Activated CD8-positive, alpha-beta memory T cell treated with anti-CD3 and anti-CD28 coated beads, Interleukin-2, amount 10 ng/mL, durations not matched to agents 7 days and 5 days (primary cell): ENCODE measurements around the gene ABCC1. TPM values are rescaled to one million over a fixed set of nuclear protein-coding genes. Genes with fewer than 3 reads are reported as not detected.
"Not testable (repeated sequence)": the region's sequence is repeated elsewhere in the genome, so short reads cannot be mapped to it uniquely, and the experiment has no call there.

ENCODE experiments used
- ATAC-seq: fragments of 150-1000 bp; cut with Tn5 transposase; one replicate; pipeline ENCODE4 v1.10.0; 2021; ENCODE audit warnings: moderate library complexity
- CTCF ChIA-PET: fragments of 350-600 bp; sonication (Branson Sonifier 250); formaldehyde crosslinking; loops from one replicate; lab custom pipeline; 2021; ENCODE audit warnings: antibody characterized with exemption; lab: Charles Lee
- DNase-seq: peaks from one replicate; pipeline ENCODE4 v3.0.0-alpha.2; 2020
- H3K27ac Mint-ChIP-seq: one replicate; pipeline ENCODE4 v1.8.0; 2021; ENCODE audit warnings: mild to moderate bottlenecking, mixed read lengths
- H3K27me3 Mint-ChIP-seq: one replicate; pipeline ENCODE4 v1.8.0; 2021; ENCODE audit warnings: mixed read lengths
- H3K36me3 Mint-ChIP-seq: one replicate; pipeline ENCODE4 v1.8.0; 2021; ENCODE audit warnings: mild to moderate bottlenecking, mixed read lengths
- H3K4me1 Mint-ChIP-seq: one replicate; pipeline ENCODE4 v1.8.0; 2021; ENCODE audit warnings: mixed read lengths
- H3K4me3 Mint-ChIP-seq: one replicate; pipeline ENCODE4 v1.8.0; 2021; ENCODE audit warnings: mild to moderate bottlenecking, moderate library complexity, mixed read lengths
- H3K9me3 Mint-ChIP-seq: one replicate; pipeline ENCODE4 v1.8.0; 2022; ENCODE audit warnings: low read depth, mixed read lengths
- total RNA-seq, 2 experiments: library from RNA; stranded (reverse); gene quantifications; one replicate each; pipeline ENCODE4 v1.2.3, GENCODE V29; 2021

The ABCC1 gene
- total RNA-seq, 2 experiments from 2014 or later: 54.9 to 76.8 TPM

DNA sequence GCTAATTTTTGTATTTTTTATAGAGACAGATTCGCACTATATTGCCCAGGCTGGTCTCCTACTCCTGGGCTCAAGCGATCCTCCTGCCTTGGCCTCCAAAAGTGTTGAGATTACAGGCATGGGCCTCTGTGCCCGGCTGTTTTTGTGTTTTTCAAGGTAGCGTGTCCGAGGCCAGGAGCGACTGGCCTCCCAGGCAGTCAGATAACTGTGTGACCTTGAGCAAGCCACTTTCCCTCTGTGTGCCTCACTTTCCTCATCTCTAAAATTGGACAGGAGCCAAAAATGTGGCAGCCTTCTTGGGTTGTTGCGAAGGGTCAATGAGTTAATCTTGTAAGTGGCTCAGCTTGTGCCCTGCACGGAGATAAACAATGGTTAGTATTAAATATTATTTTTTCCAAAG is 2.4 kb downstream of the ABCC1 start:
- ATAC-seq: no peak
- H3K36me3 Mint-ChIP-seq: peaks cover 23% of the 10 kb centered on the region
- CTCF ChIA-PET: interaction anchor here (1.4 to 3.1 kb wide), 3 partner anchors 8 to 78 kb away, joined by 4 to 11 read pairs (median 9); no protein-coding TSS in a partner anchor
- H3K27me3 Mint-ChIP-seq: no peaks in the 10 kb centered on the region
- DNase-seq: no peak
- H3K9me3 Mint-ChIP-seq: no peaks in the 10 kb centered on the region
- H3K4me3 Mint-ChIP-seq: peak overlapping the region; percentile 91
- peak overlapping the region; percentile 75 for H3K27ac Mint-ChIP-seq
- H3K4me1 Mint-ChIP-seq: peaks cover 58% of the 10 kb centered on the region

DNA sequence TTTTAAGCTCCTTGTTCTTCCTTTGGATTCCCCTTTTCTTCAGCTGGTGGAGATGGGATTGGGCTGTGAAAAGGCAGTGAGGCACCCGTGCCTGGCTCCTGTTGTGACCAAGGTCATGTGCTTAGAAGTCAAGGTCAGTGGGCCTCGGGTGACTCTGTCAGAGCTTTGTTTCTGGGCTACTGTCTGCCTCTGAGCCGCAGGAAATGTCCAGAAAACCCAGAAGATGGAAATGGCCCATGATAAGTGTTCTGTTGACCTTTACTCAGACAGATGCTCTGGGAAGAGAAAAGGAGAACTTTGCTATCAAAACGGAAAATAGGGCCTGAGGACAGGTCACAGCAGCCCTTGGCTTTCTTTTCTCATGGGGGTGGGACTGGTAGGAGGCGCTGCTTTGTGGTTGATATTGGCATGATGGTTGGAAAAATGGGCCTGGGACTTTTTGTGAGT is 2.9 kb downstream of the ABCC1 start:
- Mint-ChIP-seq H3K36me3 (peaks cover 25% of the 10 kb centered on the region), H3K4me1 (peaks cover 61% of the 10 kb centered on the region), H3K27me3 (no peaks in the 10 kb centered on the region), H3K9me3 (no peaks in the 10 kb centered on the region), H3K4me3 (peak overlapping the region; percentile 91), H3K27ac (peak overlapping the region; percentile 75)
- CTCF ChIA-PET: interaction anchor here (1.4 to 3.1 kb wide), 2 partner anchors 12 to 78 kb away, joined by 4 to 9 read pairs; no protein-coding TSS in a partner anchor
- no peak for ATAC-seq
- DNase-seq: no peak

DNA sequence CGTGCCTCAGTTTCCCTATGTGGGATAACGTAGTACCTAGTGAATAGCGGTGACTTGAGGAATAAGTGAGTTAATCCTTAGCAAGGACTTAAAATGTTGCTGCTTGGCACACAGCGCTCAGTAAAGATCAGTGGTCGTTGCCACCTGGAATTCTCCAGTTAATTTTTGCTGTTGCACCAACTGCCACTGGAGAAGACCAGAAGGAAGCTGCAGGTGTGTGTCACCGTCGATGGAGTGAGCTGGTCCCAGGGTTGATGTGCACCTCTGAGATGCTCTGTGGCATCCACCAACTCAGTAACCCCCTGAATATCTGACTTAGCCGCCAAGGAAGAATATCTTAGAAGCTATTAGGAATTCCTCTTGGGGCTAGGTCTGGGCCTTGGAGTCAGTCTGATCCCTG is 4.1 kb downstream of the ABCC1 start:
- Mint-ChIP-seq H3K9me3 (no peaks in the 10 kb centered on the region), H3K36me3 (peaks cover 25% of the 10 kb centered on the region), H3K27me3 (no peaks in the 10 kb centered on the region), H3K4me1 (peaks cover 68% of the 10 kb centered on the region), H3K27ac (no peak overlapping the region), H3K4me3 (no peak overlapping the region)
- CTCF ChIA-PET: no interaction called here
- DNase-seq (no peak), ATAC-seq (no peak)

DNA sequence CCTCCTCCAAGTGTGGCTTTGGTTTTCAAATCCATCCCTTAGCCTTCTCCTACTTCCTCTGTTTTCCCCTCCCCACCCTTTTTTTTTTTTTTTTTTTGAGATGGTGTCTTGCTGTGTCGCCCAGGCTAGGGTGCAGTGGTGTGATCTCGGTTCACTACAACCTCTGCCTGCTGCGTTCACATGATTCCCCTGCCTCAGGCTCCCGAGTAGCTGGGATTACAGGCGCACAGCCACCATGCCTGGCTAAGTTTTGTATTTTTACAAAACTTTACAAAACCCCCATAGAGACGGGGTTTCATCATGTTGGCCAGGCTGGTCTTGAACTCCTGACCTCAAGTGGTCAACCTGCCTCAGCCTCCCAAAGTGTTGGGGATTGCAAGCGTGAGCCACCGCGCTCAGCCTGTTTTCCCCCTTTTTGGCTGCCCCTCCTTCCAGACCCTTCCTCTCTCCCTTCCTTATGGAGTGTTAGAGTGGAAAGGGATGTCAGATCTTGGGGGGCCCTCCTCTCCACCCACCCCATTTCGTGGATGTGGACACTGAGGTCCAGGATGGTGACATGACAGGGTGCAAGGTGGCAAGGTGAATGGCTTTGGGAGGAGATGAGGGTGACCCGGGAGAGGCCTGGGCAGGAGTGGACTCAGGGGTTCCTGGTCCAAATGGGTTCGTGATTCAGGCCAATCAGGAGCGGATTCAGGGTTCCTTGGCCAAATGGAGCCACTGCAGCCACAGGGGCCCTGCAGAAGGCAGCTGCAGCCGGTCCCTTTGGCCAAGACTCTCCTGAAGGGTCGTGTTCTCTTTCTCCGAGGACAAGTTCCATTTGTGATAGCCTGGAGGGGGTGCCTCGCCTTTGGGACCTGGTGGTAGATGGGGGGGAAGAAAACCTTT is 4.8 kb downstream of the ABCC1 start:
- no peak for DNase-seq
- no peak overlapping the region for H3K27ac Mint-ChIP-seq
- H3K27me3 Mint-ChIP-seq: no peaks in the 10 kb centered on the region
- no peak overlapping the region for H3K4me3 Mint-ChIP-seq
- peaks cover 25% of the 10 kb centered on the region for H3K36me3 Mint-ChIP-seq
- CTCF ChIA-PET: no interaction called here
- peaks cover 70% of the 10 kb centered on the region for H3K4me1 Mint-ChIP-seq
- no peaks in the 10 kb centered on the region for H3K9me3 Mint-ChIP-seq
- ATAC-seq: no peak

DNA sequence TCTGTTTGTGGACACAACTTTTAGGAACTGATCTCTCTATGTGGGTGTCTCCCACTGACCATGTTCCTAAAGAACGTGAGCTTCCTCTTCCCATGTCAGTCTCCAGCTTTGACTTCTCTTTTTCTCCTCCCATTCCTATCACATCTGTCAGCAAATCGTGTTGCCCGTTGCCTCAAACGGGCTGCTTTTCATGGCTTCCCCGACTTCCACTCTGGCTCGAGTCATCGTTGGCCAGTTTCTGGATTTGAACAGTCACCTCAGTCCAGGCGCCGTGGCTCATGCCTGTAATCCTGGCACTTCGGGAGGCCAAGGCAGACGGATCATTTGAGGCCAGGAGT is 5.4 kb downstream of the ABCC1 start:
- peak overlapping the region; percentile 52 for H3K27ac Mint-ChIP-seq
- no peaks in the 10 kb centered on the region for H3K27me3 Mint-ChIP-seq
- ATAC-seq: no peak
- peaks cover 25% of the 10 kb centered on the region for H3K36me3 Mint-ChIP-seq
- CTCF ChIA-PET: no interaction called here
- H3K4me3 Mint-ChIP-seq: no peak overlapping the region
- H3K9me3 Mint-ChIP-seq: no peaks in the 10 kb centered on the region
- H3K4me1 Mint-ChIP-seq: peaks cover 76% of the 10 kb centered on the region
- no peak for DNase-seq

DNA sequence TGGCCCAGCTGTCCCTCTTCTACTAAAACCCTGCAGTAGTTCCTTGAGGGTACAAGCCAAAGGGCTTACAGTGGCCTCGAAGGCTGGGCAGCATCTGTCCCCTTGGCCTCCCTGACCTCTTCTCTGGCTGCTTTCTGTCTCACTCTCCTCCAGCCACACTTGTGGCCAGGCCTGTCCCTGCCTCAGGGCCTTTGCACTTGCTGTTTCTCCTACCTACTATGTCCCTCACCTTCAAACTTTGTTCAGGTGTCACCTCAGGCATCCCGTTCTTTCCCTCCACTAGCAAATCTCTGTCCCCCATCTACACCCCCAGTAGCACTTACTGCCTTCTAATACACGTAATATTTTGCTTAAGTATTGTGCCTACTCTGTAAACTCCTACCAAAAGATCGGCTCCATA is 6.0 kb downstream of the ABCC1 start:
- CTCF ChIA-PET: no interaction called here
- H3K36me3 Mint-ChIP-seq: peaks cover 26% of the 10 kb centered on the region
- DNase-seq (no peak), ATAC-seq (no peak)
- H3K4me1 Mint-ChIP-seq: peaks cover 83% of the 10 kb centered on the region
- H3K27ac Mint-ChIP-seq: peak overlapping the region; percentile 76
- peak overlapping the region; percentile 5 for H3K4me3 Mint-ChIP-seq
- no peaks in the 10 kb centered on the region for H3K9me3 Mint-ChIP-seq
- no peaks in the 10 kb centered on the region for H3K27me3 Mint-ChIP-seq

DNA sequence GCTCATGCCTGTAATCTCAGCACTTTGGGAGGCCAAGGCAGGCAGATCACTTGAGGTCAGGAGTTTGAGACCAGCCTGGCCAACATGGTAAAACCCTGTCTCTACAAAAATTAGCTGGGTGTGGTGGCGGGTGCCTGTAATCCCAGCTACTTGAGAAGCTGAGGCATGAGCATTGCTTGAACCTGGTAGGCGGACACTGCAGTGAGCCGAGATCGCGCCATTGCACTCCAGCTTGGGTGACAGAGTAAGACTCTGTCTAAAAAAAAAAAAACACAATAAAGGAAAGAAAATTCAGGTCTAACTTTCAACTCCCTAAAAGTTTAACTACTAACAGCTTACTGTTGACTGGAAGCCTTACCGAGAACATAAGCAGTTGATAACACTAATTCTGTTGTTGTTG is 6.7 kb downstream of the ABCC1 start:
- DNase-seq, H3K9me3 Mint-ChIP-seq, ATAC-seq, H3K4me3 Mint-ChIP-seq, H3K27me3 Mint-ChIP-seq: not testable (repeated sequence)
- H3K4me1 Mint-ChIP-seq: peaks cover 84% of the 10 kb centered on the region
- peak overlapping the region; percentile 76 for H3K27ac Mint-ChIP-seq
- peaks cover 26% of the 10 kb centered on the region for H3K36me3 Mint-ChIP-seq
- CTCF ChIA-PET: interaction anchor here (1.2 to 1.3 kb wide), 2 partner anchors 10 to 11 kb away, joined by 3 read pairs; no protein-coding TSS in a partner anchor

DNA sequence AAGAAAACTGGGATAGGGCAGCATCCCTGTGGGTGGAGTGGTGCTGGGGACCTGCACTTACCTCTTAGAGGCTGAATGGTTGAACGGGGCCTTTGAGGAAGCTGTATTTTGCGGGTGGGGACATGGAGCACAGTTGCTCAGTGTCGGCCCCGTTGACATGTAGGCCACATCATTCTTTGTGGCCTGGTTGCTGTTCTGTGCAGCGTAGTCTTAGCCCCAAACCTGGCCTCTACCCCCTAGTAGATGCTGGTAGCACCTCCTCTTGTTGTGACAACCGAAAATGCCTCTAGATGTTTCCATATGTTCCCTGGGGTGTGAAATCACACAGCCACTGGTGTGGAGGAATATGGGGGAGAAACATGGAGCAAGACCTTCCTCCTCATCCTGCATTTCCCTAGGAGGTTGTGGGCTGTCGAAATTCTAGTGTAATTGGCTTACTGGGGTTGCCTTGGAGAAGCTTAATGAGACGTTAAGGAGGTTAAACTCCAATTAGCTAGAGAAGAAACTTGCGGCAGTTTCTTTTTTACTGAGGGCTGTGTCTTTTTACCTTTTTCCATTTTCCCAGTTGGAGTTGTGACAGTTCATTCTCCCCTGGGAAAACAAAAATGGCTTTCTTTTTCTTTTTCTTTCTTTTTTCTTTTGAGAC is 9.4 kb downstream of the ABCC1 start:
- DNase-seq (peak; percentile 77), ATAC-seq (peak; percentile 69)
- Mint-ChIP-seq H3K36me3 (peaks cover 37% of the 10 kb centered on the region), H3K9me3 (peaks cover 11% of the 10 kb centered on the region), H3K27ac (peak overlapping the region; percentile 99), H3K4me3 (peak overlapping the region; percentile 25), H3K27me3 (no peaks in the 10 kb centered on the region), H3K4me1 (peaks cover 84% of the 10 kb centered on the region)
- CTCF ChIA-PET: interaction anchor here (0.6 to 3.2 kb wide), 2 partner anchors 8 to 124 kb away, joined by 3 to 11 read pairs; no protein-coding TSS in a partner anchor

DNA sequence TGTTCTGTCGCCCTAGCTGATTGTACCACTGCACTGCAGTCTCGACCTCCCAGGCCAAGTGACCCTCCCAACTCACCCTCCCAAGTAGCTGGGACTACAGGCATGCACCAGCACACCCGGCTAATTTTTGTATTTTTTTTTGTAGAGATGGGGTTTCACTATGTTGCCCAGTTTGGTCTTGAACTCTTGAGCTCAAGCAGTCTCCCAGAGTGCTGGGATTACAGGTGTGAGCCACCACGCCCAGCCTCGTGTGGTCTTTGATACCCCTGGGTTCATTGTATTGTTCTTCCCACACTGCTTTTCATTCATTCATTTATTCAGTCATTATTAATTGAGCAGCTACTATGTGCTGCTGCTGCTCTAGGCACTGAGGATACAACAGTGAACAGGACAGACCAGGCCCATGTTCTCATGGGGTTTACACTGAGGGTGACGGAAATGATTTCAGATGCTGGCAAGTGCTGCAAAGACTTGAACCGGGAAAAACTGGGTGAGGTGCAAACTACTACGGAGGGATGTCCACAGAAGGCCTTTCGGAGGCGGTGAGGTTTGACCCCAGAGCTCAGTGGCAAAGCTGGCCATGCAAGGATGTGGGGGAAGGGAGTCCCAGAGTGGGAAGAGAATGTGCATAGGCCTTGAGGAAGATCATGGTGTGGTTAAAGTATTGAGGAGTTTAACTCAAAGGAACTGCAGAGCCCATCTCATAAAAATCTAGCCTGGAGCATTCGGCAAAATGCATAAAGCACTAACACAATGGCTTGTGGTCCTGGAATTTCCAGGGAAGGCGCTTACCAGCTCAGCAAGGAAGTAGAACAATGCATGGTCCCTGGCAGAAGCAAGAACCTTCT is 10.9 kb downstream of the ABCC1 start:
- no peak for ATAC-seq
- peaks cover 39% of the 10 kb centered on the region for H3K36me3 Mint-ChIP-seq
- H3K4me3 Mint-ChIP-seq: peak overlapping the region; percentile 43
- peak overlapping the region; percentile 99 for H3K27ac Mint-ChIP-seq
- CTCF ChIA-PET: interaction anchor here (0.9 to 3.2 kb wide), 3 partner anchors 10 to 72 kb away, joined by 3 to 11 read pairs (median 4); partner anchors contain the start of gene CEP20
- peak; percentile 54 for DNase-seq
- peaks cover 76% of the 10 kb centered on the region for H3K4me1 Mint-ChIP-seq
- H3K27me3 Mint-ChIP-seq: no peaks in the 10 kb centered on the region
- peaks cover 18% of the 10 kb centered on the region for H3K9me3 Mint-ChIP-seq

DNA sequence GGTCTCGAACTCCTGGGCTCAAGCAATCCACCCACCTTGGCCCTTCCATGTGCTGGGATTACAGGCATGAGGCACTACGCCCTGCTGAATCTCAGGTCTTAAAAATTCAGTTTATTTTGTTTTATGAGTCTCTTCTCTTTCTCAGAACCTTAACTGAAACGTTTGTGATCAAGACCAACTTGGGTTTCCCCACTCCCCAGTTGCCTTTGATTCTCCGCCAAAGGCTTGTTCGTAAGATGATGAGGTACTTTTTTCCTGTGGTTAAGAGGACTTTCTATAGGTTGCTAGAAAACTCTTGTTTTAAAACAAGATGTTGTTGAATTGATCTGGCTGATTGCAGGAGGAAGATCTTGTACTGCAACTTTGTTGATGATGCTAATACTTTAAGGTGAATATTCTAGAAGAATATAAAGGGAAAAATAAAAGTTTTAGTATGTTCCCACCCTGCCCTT is 11.7 kb downstream of the ABCC1 start:
- CTCF ChIA-PET: interaction anchor here (3.2 kb wide), 1 partner anchor 10 kb away, joined by 11 read pairs; no protein-coding TSS in a partner anchor
- Mint-ChIP-seq H3K4me3 (peak overlapping the region; percentile 83), H3K27me3 (no peaks in the 10 kb centered on the region), H3K36me3 (peaks cover 42% of the 10 kb centered on the region), H3K9me3 (peaks cover 18% of the 10 kb centered on the region), H3K4me1 (peaks cover 72% of the 10 kb centered on the region), H3K27ac (peak overlapping the region; percentile 99)
- DNase-seq (peak; percentile 82), ATAC-seq (peak; percentile 79)

DNA sequence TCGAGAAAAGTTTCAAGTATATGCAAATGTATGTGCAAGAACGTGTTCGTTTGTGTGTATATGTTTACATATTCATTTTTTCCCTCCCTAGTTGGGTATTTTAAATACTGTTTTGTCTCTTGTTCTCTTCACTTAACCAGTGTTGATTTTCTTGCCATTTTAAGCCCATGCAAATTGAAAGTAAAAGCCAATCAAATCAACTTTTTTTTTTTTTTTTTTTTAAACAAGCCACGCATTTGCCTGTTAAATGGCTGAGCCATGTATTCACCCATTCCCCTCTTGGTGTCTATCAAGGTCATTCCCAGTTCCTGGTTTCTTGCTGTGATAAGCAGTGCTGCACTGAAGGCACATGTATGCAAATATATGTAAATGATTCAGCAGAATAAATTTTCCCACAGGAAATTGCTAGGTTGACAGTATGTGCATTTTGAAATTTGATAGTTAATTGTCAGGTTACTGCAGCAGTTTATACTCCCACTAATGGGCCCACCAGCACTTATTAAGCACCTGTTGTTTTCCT is 12.2 kb downstream of the ABCC1 start:
- H3K27me3 Mint-ChIP-seq: no peaks in the 10 kb centered on the region
- peak overlapping the region; percentile 99 for H3K27ac Mint-ChIP-seq
- peaks cover 42% of the 10 kb centered on the region for H3K36me3 Mint-ChIP-seq
- peak overlapping the region; percentile 83 for H3K4me3 Mint-ChIP-seq
- peaks cover 66% of the 10 kb centered on the region for H3K4me1 Mint-ChIP-seq
- CTCF ChIA-PET: no interaction called here
- peaks cover 18% of the 10 kb centered on the region for H3K9me3 Mint-ChIP-seq
- ATAC-seq (peak; percentile 28), DNase-seq (no peak)

DNA sequence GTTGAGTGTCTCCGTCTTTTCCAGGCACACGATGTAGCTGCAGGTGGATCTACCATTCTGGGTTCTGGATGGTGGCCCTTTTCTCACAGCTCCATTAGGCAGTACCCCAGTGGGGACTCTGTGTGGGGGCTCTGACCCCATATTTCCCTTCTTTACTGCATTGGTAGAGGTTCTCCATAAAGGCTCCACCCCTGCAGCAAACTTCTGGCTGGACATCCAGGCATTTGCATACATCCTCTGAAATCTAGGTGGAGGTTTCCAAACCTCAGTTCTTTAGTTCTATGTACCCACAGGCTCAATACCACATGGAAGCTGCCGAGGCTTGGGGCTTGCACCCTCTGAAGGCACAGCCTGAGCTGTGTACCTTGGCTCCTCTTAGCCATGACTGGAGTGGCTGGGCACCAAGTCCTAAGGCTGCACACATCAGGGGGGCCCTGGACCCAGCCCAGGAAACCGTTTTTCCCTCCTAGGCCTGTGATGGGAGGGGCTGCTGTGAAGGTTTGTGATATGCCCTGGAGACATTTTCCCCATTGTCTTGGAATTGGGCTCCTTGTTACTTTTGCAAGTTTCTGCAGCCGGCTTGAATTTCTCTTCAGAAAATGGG is 14.0 kb downstream of the ABCC1 start:
- no peak for ATAC-seq
- CTCF ChIA-PET: no interaction called here
- no peaks in the 10 kb centered on the region for H3K27me3 Mint-ChIP-seq
- H3K9me3 Mint-ChIP-seq: peaks cover 18% of the 10 kb centered on the region
- no peak for DNase-seq
- peaks cover 52% of the 10 kb centered on the region for H3K4me1 Mint-ChIP-seq
- H3K36me3 Mint-ChIP-seq: peaks cover 50% of the 10 kb centered on the region
- peak overlapping the region; percentile 99 for H3K27ac Mint-ChIP-seq
- no peak overlapping the region for H3K4me3 Mint-ChIP-seq
